GM12874 (cell line): ENCODE results near the gene NEUROG1.

ENCODE experiments used
- TF ChIP-seq, protein P1 (sequence below): IDR thresholded peaks from 2 replicates; pipeline ENCODE4 v1.5.1; 2011; ENCODE audit warnings: low read depth, mild to moderate bottlenecking, control low read depth, low read length, moderate library complexity; ENCODE audit not compliant: insufficient read depth

Gene NEUROG1

GRCh38 chr5:135497971-135498636 lies 37.7 kb downstream of the NEUROG1 start:
- TF ChIP-seq, protein P1, sequence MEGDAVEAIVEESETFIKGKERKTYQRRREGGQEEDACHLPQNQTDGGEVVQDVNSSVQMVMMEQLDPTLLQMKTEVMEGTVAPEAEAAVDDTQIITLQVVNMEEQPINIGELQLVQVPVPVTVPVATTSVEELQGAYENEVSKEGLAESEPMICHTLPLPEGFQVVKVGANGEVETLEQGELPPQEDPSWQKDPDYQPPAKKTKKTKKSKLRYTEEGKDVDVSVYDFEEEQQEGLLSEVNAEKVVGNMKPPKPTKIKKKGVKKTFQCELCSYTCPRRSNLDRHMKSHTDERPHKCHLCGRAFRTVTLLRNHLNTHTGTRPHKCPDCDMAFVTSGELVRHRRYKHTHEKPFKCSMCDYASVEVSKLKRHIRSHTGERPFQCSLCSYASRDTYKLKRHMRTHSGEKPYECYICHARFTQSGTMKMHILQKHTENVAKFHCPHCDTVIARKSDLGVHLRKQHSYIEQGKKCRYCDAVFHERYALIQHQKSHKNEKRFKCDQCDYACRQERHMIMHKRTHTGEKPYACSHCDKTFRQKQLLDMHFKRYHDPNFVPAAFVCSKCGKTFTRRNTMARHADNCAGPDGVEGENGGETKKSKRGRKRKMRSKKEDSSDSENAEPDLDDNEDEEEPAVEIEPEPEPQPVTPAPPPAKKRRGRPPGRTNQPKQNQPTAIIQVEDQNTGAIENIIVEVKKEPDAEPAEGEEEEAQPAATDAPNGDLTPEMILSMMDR = no peak

- TF ChIP-seq, protein P1 = no peak
Measured at GRCh38 chr5:135494196-135494595, 41.6 kb downstream of the NEUROG1 start.

DNA sequence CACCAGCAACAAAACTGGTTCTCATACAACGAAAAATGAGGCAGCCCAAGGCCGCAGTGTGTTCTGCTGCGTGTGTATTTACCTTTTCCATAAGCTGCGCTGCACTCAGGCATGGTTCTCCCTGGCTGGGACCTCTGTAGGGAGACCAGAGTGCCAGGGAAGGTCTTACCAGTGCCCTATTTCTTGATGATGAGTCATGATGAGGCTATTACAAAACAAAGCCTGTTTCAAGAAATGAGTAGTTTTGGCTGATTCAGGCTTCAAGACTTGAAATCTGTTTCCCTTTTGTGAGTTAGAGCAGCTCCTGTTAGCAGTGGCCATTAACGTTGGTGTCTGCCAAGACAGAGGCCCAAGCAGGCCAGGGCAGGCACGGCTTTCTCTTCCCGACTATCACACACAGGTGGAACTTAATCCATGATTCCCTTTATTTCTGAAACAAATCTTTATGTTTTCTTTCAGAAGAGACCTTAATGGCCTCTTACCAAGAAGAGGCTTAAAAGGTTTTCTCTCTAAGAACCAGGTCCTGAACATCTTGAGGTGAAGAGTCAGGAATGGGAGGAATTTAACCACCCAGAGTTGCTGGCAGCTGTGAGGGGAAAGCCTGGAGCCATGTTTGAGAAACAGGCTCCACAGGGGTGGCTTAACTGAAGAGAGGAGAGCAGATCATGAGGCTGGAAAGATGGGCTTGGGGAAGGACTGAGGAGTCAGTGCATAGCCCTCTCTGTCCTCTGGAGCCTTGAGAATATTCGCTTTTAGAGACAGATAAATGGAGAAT lies 42.2 kb downstream of the NEUROG1 start:
- TF ChIP-seq, protein P1 = no peak

DNA sequence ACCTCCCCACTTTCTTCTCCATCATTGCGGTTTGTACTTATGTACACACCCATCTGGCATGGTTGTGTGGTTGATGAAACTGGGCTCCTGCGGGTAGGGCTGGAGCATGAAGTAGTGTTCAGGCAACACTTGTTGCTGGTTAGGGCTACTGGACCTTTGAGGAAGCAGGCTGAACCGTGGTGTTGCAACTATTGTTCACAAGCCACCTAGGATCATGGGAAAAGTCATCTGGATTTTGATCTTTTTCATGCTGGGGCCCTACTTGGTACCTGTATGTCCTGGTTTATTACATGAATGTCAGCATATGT lies 43.5 kb downstream of the NEUROG1 start:
- TF ChIP-seq, protein P1 = no peak

DNA sequence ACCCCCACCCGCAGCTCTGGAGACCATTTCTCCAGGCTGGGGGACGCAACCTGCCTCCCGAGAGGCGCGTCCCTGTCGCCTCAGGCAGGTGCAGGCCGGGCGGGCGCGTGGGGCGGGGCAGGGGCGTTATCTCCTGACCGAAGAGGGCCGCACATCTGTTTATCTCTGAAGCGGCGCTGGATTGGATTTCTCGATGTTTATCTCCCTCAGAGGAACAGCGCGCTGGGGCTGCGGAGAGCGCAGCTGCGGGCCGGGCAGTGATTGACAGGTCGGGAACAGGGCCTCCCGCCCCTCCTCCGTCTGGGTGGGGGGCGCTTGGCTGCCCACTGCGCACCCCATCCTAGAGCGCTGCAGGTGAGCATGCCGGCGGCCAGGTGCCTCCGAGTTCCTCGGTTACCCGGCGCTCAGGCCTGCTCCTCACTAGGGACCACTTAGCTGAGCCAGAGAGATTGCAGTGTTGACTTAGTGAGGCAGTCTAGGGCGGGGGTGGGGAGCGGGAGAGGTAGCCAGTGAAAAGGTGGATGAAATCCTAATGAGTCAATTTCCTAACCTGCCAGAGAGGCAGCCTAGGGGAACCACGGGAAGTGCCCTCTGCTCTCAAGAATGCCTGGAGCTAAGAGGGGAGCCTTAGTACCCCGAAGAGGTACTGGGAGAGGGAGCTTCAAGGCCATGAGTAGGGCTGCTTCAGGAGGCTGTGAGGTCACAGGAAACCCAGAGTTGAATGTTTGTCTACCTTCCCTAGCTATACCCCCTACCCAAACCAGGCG lies 44.0 kb downstream of the NEUROG1 start:
- TF ChIP-seq, protein P1 = no peak

GRCh38 chr5:135491038-135491551 lies 44.7 kb downstream of the NEUROG1 start:
- TF ChIP-seq, protein P1 = no peak
